Neural crest cell (in vitro differentiated cells): ENCODE measurements around the gene MPHOSPH8. TPM values are rescaled to one million over a fixed set of nuclear protein-coding genes. Genes with fewer than 3 reads are reported as not detected.

Experiments
- DNase-seq: peaks from one replicate; pipeline ENCODE4 v3.0.0; 2021; ENCODE audit warnings: low read depth, mixed read lengths, low spot score
- H3K27ac Mint-ChIP-seq: one replicate; pipeline ENCODE4 v1.8.0; 2021; ENCODE audit warnings: mild to moderate bottlenecking, mixed read lengths; ENCODE audit not compliant: unreplicated experiment
- H3K27me3 Mint-ChIP-seq: 2 replicates; pipeline ENCODE4 v1.8.0; 2021; ENCODE audit warnings: low read depth, mild to moderate bottlenecking, mixed read lengths
- H3K36me3 Mint-ChIP-seq: 2 replicates; pipeline ENCODE4 v1.8.0; 2021; ENCODE audit warnings: low read depth, mild to moderate bottlenecking, mixed read lengths
- H3K4me1 Mint-ChIP-seq: 2 replicates; pipeline ENCODE4 v1.8.0; 2021; ENCODE audit warnings: mixed read lengths
- H3K4me3 Mint-ChIP-seq: one replicate; pipeline ENCODE4 v1.8.0; 2021; ENCODE audit warnings: mild to moderate bottlenecking, mixed read lengths
- H3K9me3 Mint-ChIP-seq: 2 replicates; pipeline ENCODE4 v1.8.0; 2021; ENCODE audit warnings: mixed read lengths
- CTCF ChIP-seq: fragments of 200-600 bp; sonication (generic); conservative IDR thresholded peaks from 2 replicates; pipeline ENCODE4 v1.5.0; 2021; ENCODE audit warnings: antibody characterized with exemption, mild to moderate bottlenecking
- total RNA-seq: library from RNA; stranded (reverse); gene quantifications from 2 replicates; pipeline ENCODE4 v1.2.1, GENCODE V29; 2021

Gene MPHOSPH8
- total RNA-seq, 1 donor from 2014 or later: 22.7 TPM

- no peak for DNase-seq
- H3K36me3 Mint-ChIP-seq: peaks cover 20% of the 10 kb centered on the region
- no peaks in the 10 kb centered on the region for H3K9me3 Mint-ChIP-seq
- TF ChIP-seq CTCF: no peak
- no peaks in the 10 kb centered on the region for H3K4me1 Mint-ChIP-seq
- no peaks in the 10 kb centered on the region for H3K27me3 Mint-ChIP-seq
- no peak overlapping the region for H3K4me3 Mint-ChIP-seq
- peak overlapping the region; percentile 90 for H3K27ac Mint-ChIP-seq
These were observed 40.3 kb downstream of the MPHOSPH8 start for GRCh38 chr13:19673473-19674430.

- Mint-ChIP-seq H3K4me1 (no peaks in the 10 kb centered on the region), H3K27ac (peak overlapping the region; percentile 10), H3K36me3 (peaks cover 16% of the 10 kb centered on the region), H3K27me3 (no peaks in the 10 kb centered on the region), H3K4me3 (no peak overlapping the region), H3K9me3 (no peaks in the 10 kb centered on the region)
- TF ChIP-seq CTCF: no peak
- no peak for DNase-seq
These were observed 41.4 kb downstream of the MPHOSPH8 start for GRCh38 chr13:19674898-19675297.

- no peak for DNase-seq
- no peaks in the 10 kb centered on the region for H3K4me1 Mint-ChIP-seq
- peak overlapping the region; percentile 87 for H3K27ac Mint-ChIP-seq
- no peak overlapping the region for H3K4me3 Mint-ChIP-seq
- no peaks in the 10 kb centered on the region for H3K27me3 Mint-ChIP-seq
- H3K36me3 Mint-ChIP-seq: peaks cover 14% of the 10 kb centered on the region
- no peak for TF ChIP-seq CTCF
- no peaks in the 10 kb centered on the region for H3K9me3 Mint-ChIP-seq
These were observed 42.7 kb downstream of the MPHOSPH8 start for GRCh38 chr13:19676168-19676567.

GRCh38 chr13:19680751-19681150 is 47.3 kb downstream of the MPHOSPH8 start:
- no peak for TF ChIP-seq CTCF
- Mint-ChIP-seq H3K9me3 (no peaks in the 10 kb centered on the region), H3K4me1 (peaks cover under 1% of the 10 kb centered on the region), H3K27me3 (no peaks in the 10 kb centered on the region), H3K36me3 (no peaks in the 10 kb centered on the region), H3K4me3 (no peak overlapping the region), H3K27ac (no peak overlapping the region)
- no peak for DNase-seq

GRCh38 chr13:19681517-19681916 is 48.1 kb downstream of the MPHOSPH8 start:
- H3K36me3 Mint-ChIP-seq: no peaks in the 10 kb centered on the region
- H3K9me3 Mint-ChIP-seq: no peaks in the 10 kb centered on the region
- H3K4me3 Mint-ChIP-seq: no peak overlapping the region
- no peak for DNase-seq
- TF ChIP-seq CTCF: no peak
- H3K4me1 Mint-ChIP-seq: peaks cover 5% of the 10 kb centered on the region
- H3K27ac Mint-ChIP-seq: no peak overlapping the region
- H3K27me3 Mint-ChIP-seq: no peaks in the 10 kb centered on the region
